HCT116 (cell line): ENCODE results near the gene REPS2. TPM values are rescaled to one million over a fixed set of nuclear protein-coding genes. Genes with fewer than 3 reads are reported as not detected.

Experiments
- ATAC-seq: fragments of 200-7000 bp; cut with Tn5 transposase; 2 replicates; pipeline ENCODE4 v1.9.1; 2020; ENCODE audit warnings: mild to moderate bottlenecking, moderate library complexity
- BruUV-seq: library from RNA; stranded (reverse); fragments of 400-500 nt; replicated peaks from 2 replicates; lab custom pipeline; 2021; lab: Mats Ljungman, UMichigan
- CTCF ChIA-PET: fragments of 300-600 bp; sonication (Branson Sonifier 250); formaldehyde crosslinking; loops from one replicate; lab custom pipeline; 2021; ENCODE audit warnings: antibody characterized with exemption; lab: Charles Lee
- POLR2A ChIA-PET: fragments of 300-600, 350-600 bp; sonication (Branson Sonifier 250); formaldehyde crosslinking; loops from one replicate; lab custom pipeline; 2021; ENCODE audit warnings: antibody characterized with exemption; lab: Charles Lee
- RAD21 ChIA-PET, 2 experiments: fragments of 300-600 bp; sonication (Branson Sonifier 250); formaldehyde crosslinking; loops; one replicate each; lab custom pipeline; 2023; ENCODE audit warnings: low total read pairs in 2 of 2; ENCODE audit not compliant: uncharacterized antibody in 2 of 2, unreplicated experiment in 2 of 2, low non-redundant PET in 1 of 2; lab: Charles Lee
- DNase-seq: peaks from one replicate; pipeline ENCODE4 v3.0.0-alpha.2; 2010; ENCODE audit warnings: low read depth, low spot score
- H2AFZ ChIP-seq: fragments of 200-600 bp; shearing (Covaris generic), sonication (generic); 2 replicates; pipeline ENCODE4 v1.6.1; 2017; ENCODE audit warnings: low read depth, mixed run types, mixed read lengths, antibody characterized with exemption, low read length; ENCODE audit not compliant: poor library complexity, severe bottlenecking
- H3K27ac ChIP-seq: 2 replicates; pipeline ENCODE4 v1.5.1; 2012; ENCODE audit warnings: low read depth, low read length
- H3K27me3 ChIP-seq: fragments of 200-600 bp; sonication (generic); 2 replicates; pipeline ENCODE4 v1.6.1; 2016; ENCODE audit warnings: mixed run types, low read length, mixed read lengths; ENCODE audit not compliant: insufficient read depth
- H3K36me3 ChIP-seq, 2 experiments: fragments of 200-500 bp in 1 of 2; fragments of 200-600 bp in 1 of 2; sonication (Bioruptor generic) in 1 of 2; sonication (generic) in 1 of 2; 2 replicates each; pipeline versions ENCODE4 v1.5.1 to v1.6.1; 2014 to 2016; ENCODE audit warnings: low read length in 2 of 2, inconsistent platforms in 1 of 2, mixed read lengths in 1 of 2, mixed run types in 1 of 2; ENCODE audit not compliant: insufficient read depth in 2 of 2, control insufficient read depth in 1 of 2
- H3K4me1 ChIP-seq, 2 experiments: fragments of 200-600 bp in 1 of 2; sonication (generic) in 1 of 2; 2 replicates each; pipeline versions ENCODE4 v1.5.1 to v1.6.1; 2012 to 2017; ENCODE audit warnings: low read length in 2 of 2, inconsistent platforms in 1 of 2, mild to moderate bottlenecking in 1 of 2, mixed read lengths in 1 of 2, mixed run types in 1 of 2, moderate library complexity in 1 of 2; ENCODE audit not compliant: insufficient read depth in 2 of 2, control insufficient read depth in 1 of 2
- H3K4me2 ChIP-seq: fragments of 200-600 bp; sonication (generic); 2 replicates; pipeline ENCODE4 v1.6.1; 2017; ENCODE audit warnings: mixed run types, low read length, mixed read lengths
- H3K4me3 ChIP-seq, 2 experiments: fragments of 200-600 bp in 1 of 2; sonication (generic) in 1 of 2; replicated peaks in 1 of 2; 2 replicates each; pipeline ENCODE4 v1.5.1; 2011 to 2016; ENCODE audit warnings: low read length in 2 of 2, control low read depth in 1 of 2, low read depth in 1 of 2, mild to moderate bottlenecking in 1 of 2, mixed read lengths in 1 of 2, mixed run types in 1 of 2
- H3K79me2 ChIP-seq: fragments of 200-600 bp; sonication (generic); 2 replicates; pipeline ENCODE4 v1.6.1; 2017; ENCODE audit warnings: mild to moderate bottlenecking, mixed run types, low read length, moderate library complexity, mixed read lengths; ENCODE audit not compliant: insufficient read depth
- H3K9ac ChIP-seq: fragments of 200-600 bp; sonication (generic); 2 replicates; pipeline ENCODE4 v1.6.1; 2016; ENCODE audit warnings: low read length, mixed read lengths
- H3K9me2 ChIP-seq: fragments of 200-600 bp; sonication (generic), shearing (Covaris generic); 2 replicates; pipeline ENCODE4 v1.6.1; 2017; ENCODE audit warnings: mixed run types, mild to moderate bottlenecking, moderate library complexity; ENCODE audit not compliant: insufficient read depth
- H3K9me3 ChIP-seq, 2 experiments: fragments of 200-500 bp in 1 of 2; fragments of 200-600 bp in 1 of 2; sonication (Bioruptor generic) in 1 of 2; sonication (generic) in 1 of 2; 2 replicates each; pipeline ENCODE4 v1.6.1; 2014 to 2017; ENCODE audit warnings: low read length in 2 of 2, mixed read lengths in 2 of 2, inconsistent platforms in 1 of 2, low read depth in 1 of 2, mild to moderate bottlenecking in 1 of 2, mixed run types in 1 of 2, moderate library complexity in 1 of 2; ENCODE audit not compliant: control insufficient read depth in 1 of 2, insufficient read depth in 1 of 2
- H4K20me1 ChIP-seq: fragments of 200-600 bp; sonication (generic), shearing (Covaris generic); 2 replicates; pipeline ENCODE4 v1.6.1; 2017; ENCODE audit warnings: mixed run types, mild to moderate bottlenecking, moderate library complexity; ENCODE audit not compliant: insufficient read depth
- CEBPB ChIP-seq: IDR thresholded peaks from 2 replicates; pipeline ENCODE4 v1.6.1; 2012; ENCODE audit warnings: low read depth
- EGR1 ChIP-seq: IDR thresholded peaks from 2 replicates; pipeline ENCODE4 v1.6.1; 2012; ENCODE audit warnings: low read depth
- ELF1 ChIP-seq: IDR thresholded peaks from 2 replicates; pipeline ENCODE4 v1.6.1; 2012; ENCODE audit warnings: low read depth, borderline replicate concordance
- EZH2 ChIP-seq: fragments of 200-600 bp; sonication (generic); IDR thresholded peaks from 2 replicates; pipeline ENCODE4 v1.6.1; 2017; ENCODE audit warnings: antibody characterized with exemption, mixed run types
- EZH2phosphoT487 ChIP-seq: fragments of 200-600 bp; IDR thresholded peaks from 2 replicates; pipeline ENCODE4 v1.6.1; 2018; ENCODE audit warnings: antibody characterized with exemption, borderline replicate concordance
- JUND ChIP-seq: IDR thresholded peaks from 2 replicates; pipeline ENCODE4 v1.6.1; 2012
- POLR2AphosphoS5 ChIP-seq: IDR thresholded peaks from 2 replicates; pipeline ENCODE4 v1.6.1; 2011; ENCODE audit warnings: mild to moderate bottlenecking, low read depth, low read length, moderate library complexity
- YY1 ChIP-seq: IDR thresholded peaks from 2 replicates; pipeline ENCODE4 v1.6.1; 2011; ENCODE audit warnings: low read length, low read depth, moderate library complexity, mild to moderate bottlenecking; ENCODE audit not compliant: insufficient replicate concordance; ENCODE audit errors: extremely low read depth
- intact Hi-C: fragments of 100-400 bp; cut with micrococcal nuclease; formaldehyde crosslinking; loops from 2 replicates; pipeline ENCODE4 v1.10.0; 2022
- total RNA-seq: library from RNA; stranded (reverse); gene quantifications from one replicate; pipeline ENCODE4 v1.2.1, GENCODE V29; 2021; ENCODE audit not compliant: unreplicated experiment
- TF ChIP-seq, protein P1 (sequence below): IDR thresholded peaks from 2 replicates; pipeline ENCODE4 v1.6.1; 2012

The REPS2 gene
- total RNA-seq, 1 experiment from 2014 or later = 4.5 TPM

DNA sequence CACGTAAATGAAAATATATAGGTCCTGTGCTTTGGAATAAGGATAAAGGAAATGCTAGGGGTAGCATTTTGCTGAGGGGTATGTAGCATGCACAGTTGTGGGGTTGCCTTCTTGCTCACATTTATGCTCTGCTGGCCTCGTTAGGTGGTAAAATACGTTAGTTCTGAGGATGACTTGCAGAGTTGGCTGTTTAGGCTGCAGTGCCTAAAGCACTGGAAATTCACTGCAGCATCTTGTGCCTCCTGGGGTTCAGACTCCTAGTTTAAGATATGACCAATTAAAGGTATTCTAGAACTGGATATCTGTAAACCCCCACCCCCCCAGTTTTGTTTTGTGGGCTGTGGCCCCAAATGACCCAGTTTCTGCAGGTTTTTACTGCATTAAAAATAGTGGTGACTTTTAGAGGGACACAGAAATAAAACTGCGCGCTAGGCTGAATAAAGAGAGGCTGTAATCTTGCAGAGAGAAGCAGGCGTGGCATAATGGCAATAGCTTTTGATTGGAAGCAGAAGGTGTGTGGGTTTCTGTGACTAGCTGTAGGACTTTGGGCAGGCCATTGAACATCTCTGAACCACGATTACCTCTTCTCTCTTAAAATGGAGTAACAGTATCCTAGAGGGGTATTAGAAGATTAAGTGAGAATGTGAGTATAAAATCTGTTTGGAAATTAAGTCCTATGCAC lies 79.3 kb downstream of the REPS2 start:
- RAD21 ChIA-PET = no interaction called here
- H3K27ac ChIP-seq = no peak overlapping the region
- H3K9me2 ChIP-seq = no peaks in the 10 kb centered on the region
- intact Hi-C loops = no loop called here
- ATAC-seq = no peak
- no peaks in the 10 kb centered on the region for H3K9me3 ChIP-seq
- no peak overlapping the region for H3K9ac ChIP-seq
- no peaks in the 10 kb centered on the region for H4K20me1 ChIP-seq
- CTCF ChIA-PET = no interaction called here
- no TSS peak for BruUV-seq
- TF ChIP-seq, protein P1, sequence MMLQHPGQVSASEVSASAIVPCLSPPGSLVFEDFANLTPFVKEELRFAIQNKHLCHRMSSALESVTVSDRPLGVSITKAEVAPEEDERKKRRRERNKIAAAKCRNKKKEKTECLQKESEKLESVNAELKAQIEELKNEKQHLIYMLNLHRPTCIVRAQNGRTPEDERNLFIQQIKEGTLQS = no peak
- TF ChIP-seq YY1 (no peak), POLR2AphosphoS5 (no peak)
- H3K4me2 ChIP-seq = no peak overlapping the region
- no peaks in the 10 kb centered on the region for H3K36me3 ChIP-seq
- H2AFZ ChIP-seq = no peak overlapping the region
- no peak for DNase-seq
- H3K27me3 ChIP-seq = no peaks in the 10 kb centered on the region
- no peak overlapping the region for H3K4me3 ChIP-seq
- H3K79me2 ChIP-seq = no peaks in the 10 kb centered on the region
- POLR2A ChIA-PET = no interaction called here
- H3K4me1 ChIP-seq = no peaks in the 10 kb centered on the region

- no peak overlapping the region for H3K4me2 ChIP-seq
- no peak overlapping the region for H3K27ac ChIP-seq
- POLR2A ChIA-PET = no interaction called here
- ATAC-seq (no peak), DNase-seq (no peak)
- RAD21 ChIA-PET = no interaction called here
- no peaks in the 10 kb centered on the region for H3K9me2 ChIP-seq
- CTCF ChIA-PET = no interaction called here
- no peak overlapping the region for H3K4me3 ChIP-seq
- intact Hi-C loops = no loop called here
- no TSS peak for BruUV-seq
- no peaks in the 10 kb centered on the region for H3K27me3 ChIP-seq
- no peak overlapping the region for H3K9ac ChIP-seq
- no peak for TF ChIP-seq ELF1
- TF ChIP-seq EGR1 = no peak
- no peak for TF ChIP-seq EZH2phosphoT487
- TF ChIP-seq EZH2 = no peak
- TF ChIP-seq CEBPB = no peak
- TF ChIP-seq JUND = no peak
- H3K9me3 ChIP-seq = no peaks in the 10 kb centered on the region
- no peaks in the 10 kb centered on the region for H3K36me3 ChIP-seq
- no peaks in the 10 kb centered on the region for H4K20me1 ChIP-seq
- H3K4me1 ChIP-seq = no peaks in the 10 kb centered on the region
- no peak overlapping the region for H2AFZ ChIP-seq
- H3K79me2 ChIP-seq = no peaks in the 10 kb centered on the region
Observed at GRCh38 chrX:17027931-17028330, 81.5 kb downstream of the REPS2 start.
